ENCODE data around the gene C2CD5. TPM values are rescaled to one million over a fixed set of nuclear protein-coding genes. Genes with fewer than 3 reads are reported as not detected.

The C2CD5 gene
- total and polyA plus RNA-seq, 2 of the 13 experiments (the other 11 are each of a cell fraction or from before 2014, with no cell fraction given) = 12.6 to 14.6 TPM

DNA sequence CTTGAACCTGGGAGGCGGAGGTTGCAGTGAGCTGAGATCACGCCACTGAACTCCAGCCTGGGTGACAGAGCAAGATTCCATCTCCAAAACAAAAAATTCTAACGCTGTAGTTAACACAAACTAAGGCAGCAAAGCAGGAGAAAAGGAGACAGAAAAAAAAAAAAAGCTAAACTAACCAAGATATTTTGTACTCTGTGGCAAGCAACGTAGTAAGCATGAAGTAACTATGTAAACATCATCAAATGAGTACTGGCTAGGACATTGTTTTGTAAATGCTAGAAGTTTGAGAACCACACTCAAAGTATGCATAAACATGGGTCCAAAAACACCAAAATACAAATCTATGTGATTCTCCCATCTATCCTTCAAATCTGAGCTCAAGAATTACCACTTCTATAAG is 44.2 kb downstream of the C2CD5 start:
- H3K4me2 ChIP-seq (ENCODE audit: low read depth, low read length) = no peak overlapping the region
- H3K9me3 ChIP-seq (ENCODE audit: low read length) = no peaks in the 10 kb centered on the region
- ATAC-seq (no peak), DNase-seq (ENCODE audit: low spot score) (no peak), FAIRE-seq (no peak)
- no peaks in the 10 kb centered on the region for H3K4me1 ChIP-seq (ENCODE audit: insufficient read depth, low read length)
- CTCF ChIA-PET (ENCODE audit: low intra/inter-chr PET ratio, low total read pairs) = no interaction called here
- intact Hi-C loops (cut with micrococcal nuclease; ENCODE audit: unreplicated experiment) (no loop called here), in situ Hi-C loops (cut with HindIII; ENCODE audit: extremely low pct_ligation_motif_present, low pct_unique_long_range_greater_than_20kb) (no loop called here)
- POLR2A ChIA-PET = no interaction called here
- no peaks in the 10 kb centered on the region for H3K27me3 ChIP-seq (ENCODE audit: control insufficient read depth in 1 of 2, insufficient read depth in 2 of 2, low read length in 2 of 2)
- H3K36me3 ChIP-seq (replicated peaks in 1 of 2; ENCODE audit: control insufficient read depth in 1 of 2, insufficient read depth in 2 of 2, low read length in 2 of 2) = no peaks in the 10 kb centered on the region
- WGBS (ENCODE audit: low lambda C conversion rate) = 93% methylated on average over 4 of the region's 4 CpGs
- TF ChIP-seq HES4 (CRISPR knock-in tag; IDR thresholded peaks at IDR 0.05; ENCODE audit: borderline replicate concordance) = no peak
- no peak for TF ChIP-seq JARID2 (CRISPR knock-in tag; IDR thresholded peaks at IDR 0.05; ENCODE audit: insufficient replicate concordance)
- TF ChIP-seq ZBTB7B (CRISPR knock-in tag; IDR thresholded peaks at IDR 0.05) = no peak
- TF ChIP-seq, protein P1, sequence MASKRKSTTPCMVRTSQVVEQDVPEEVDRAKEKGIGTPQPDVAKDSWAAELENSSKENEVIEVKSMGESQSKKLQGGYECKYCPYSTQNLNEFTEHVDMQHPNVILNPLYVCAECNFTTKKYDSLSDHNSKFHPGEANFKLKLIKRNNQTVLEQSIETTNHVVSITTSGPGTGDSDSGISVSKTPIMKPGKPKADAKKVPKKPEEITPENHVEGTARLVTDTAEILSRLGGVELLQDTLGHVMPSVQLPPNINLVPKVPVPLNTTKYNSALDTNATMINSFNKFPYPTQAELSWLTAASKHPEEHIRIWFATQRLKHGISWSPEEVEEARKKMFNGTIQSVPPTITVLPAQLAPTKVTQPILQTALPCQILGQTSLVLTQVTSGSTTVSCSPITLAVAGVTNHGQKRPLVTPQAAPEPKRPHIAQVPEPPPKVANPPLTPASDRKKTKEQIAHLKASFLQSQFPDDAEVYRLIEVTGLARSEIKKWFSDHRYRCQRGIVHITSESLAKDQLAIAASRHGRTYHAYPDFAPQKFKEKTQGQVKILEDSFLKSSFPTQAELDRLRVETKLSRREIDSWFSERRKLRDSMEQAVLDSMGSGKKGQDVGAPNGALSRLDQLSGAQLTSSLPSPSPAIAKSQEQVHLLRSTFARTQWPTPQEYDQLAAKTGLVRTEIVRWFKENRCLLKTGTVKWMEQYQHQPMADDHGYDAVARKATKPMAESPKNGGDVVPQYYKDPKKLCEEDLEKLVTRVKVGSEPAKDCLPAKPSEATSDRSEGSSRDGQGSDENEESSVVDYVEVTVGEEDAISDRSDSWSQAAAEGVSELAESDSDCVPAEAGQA (IDR thresholded peaks at IDR 0.05; ENCODE audit: low read depth) = no peak
- TF ChIP-seq, protein P1 (CRISPR knock-in tag; IDR thresholded peaks at IDR 0.05; ENCODE audit: borderline replicate concordance) = no peak
- TF ChIP-seq TBL1XR1 (IDR thresholded peaks at IDR 0.05; ENCODE audit: borderline replicate concordance, low read length, partially characterized antibody) = no peak
- TF ChIP-seq, protein P2, sequence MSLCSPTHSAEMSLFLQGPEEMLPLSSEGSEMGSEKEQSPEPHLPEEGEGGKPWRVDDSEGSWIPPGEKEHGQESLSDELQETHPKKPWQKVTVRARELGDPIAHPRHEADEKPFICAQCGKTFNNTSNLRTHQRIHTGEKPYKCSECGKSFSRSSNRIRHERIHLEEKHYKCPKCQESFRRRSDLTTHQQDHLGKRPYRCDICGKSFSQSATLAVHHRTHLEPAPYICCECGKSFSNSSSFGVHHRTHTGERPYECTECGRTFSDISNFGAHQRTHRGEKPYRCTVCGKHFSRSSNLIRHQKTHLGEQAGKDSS (CRISPR knock-in tag; IDR thresholded peaks at IDR 0.05; ENCODE audit: borderline replicate concordance, low read depth) = no peak
- no peak for TF ChIP-seq EHMT2 (IDR thresholded peaks at IDR 0.05; ENCODE audit: borderline replicate concordance, low read depth, low read length)
- TF ChIP-seq JUND (CRISPR knock-in tag; IDR thresholded peaks at IDR 0.05) = no peak
- no peak for TF ChIP-seq YEATS2 (CRISPR knock-in tag; IDR thresholded peaks at IDR 0.05; ENCODE audit: borderline replicate concordance)
- no peak for TF ChIP-seq TBX2 (CRISPR knock-in tag; IDR thresholded peaks at IDR 0.05; ENCODE audit: borderline replicate concordance)
- no peak for TF ChIP-seq ZNF768 (CRISPR knock-in tag; IDR thresholded peaks at IDR 0.05)
- TF ChIP-seq, protein P3, sequence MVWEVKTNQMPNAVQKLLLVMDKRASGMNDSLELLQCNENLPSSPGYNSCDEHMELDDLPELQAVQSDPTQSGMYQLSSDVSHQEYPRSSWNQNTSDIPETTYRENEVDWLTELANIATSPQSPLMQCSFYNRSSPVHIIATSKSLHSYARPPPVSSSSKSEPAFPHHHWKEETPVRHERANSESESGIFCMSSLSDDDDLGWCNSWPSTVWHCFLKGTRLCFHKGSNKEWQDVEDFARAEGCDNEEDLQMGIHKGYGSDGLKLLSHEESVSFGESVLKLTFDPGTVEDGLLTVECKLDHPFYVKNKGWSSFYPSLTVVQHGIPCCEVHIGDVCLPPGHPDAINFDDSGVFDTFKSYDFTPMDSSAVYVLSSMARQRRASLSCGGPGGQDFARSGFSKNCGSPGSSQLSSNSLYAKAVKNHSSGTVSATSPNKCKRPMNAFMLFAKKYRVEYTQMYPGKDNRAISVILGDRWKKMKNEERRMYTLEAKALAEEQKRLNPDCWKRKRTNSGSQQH (CRISPR knock-in tag; IDR thresholded peaks at IDR 0.05; ENCODE audit: low read depth) = no peak
- no TSS peak for BruUV-seq (replicated peaks)
- H4K20me1 ChIP-seq (ENCODE audit: insufficient read depth, low read length) = no peaks in the 10 kb centered on the region
- H2AFZ ChIP-seq (ENCODE audit: low read length) = no peak overlapping the region
- H3K9ac ChIP-seq (ENCODE audit: insufficient read depth, low read depth, low read length) = no peak overlapping the region
- H3K79me2 ChIP-seq (ENCODE audit: insufficient read depth, low read length) = no peaks in the 10 kb centered on the region
- H3K27ac ChIP-seq (ENCODE audit: extremely low read length, insufficient read depth, low read length) = no peak overlapping the region
- no peak overlapping the region for H3K4me3 ChIP-seq (replicated peaks in 1 of 3; ENCODE audit: insufficient read depth in 1 of 3, low read depth in 2 of 3, low read length in 3 of 3)
